Esophagus muscularis mucosa (tissue), 4 donors: ENCODE results near the gene ADD3. TPM values are rescaled to one million over a fixed set of nuclear protein-coding genes. Genes with fewer than 3 reads are reported as not detected.

Experiments
- DNase-seq: peaks from one replicate; pipeline ENCODE4 v3.0.0-alpha.2; 2017; ENCODE audit errors: extremely low spot score
- H3K27ac ChIP-seq, 4 donors: fragments of 200-600 bp; sonication (generic); replicated peaks in 1 of 4; 1 replicate in 3 of 4; 2 replicates in 1 of 4; pipeline ENCODE4 v1.5.1; 2016 to 2019; ENCODE audit warnings: mild to moderate bottlenecking in 1 of 4
- H3K27me3 ChIP-seq, 4 donors: fragments of 200-600 bp; sonication (generic); one replicate each; pipeline versions ENCODE4 v1.5.1 to v1.6.0; 2016 to 2019
- H3K36me3 ChIP-seq, 4 donors: fragments of 200-600 bp; sonication (generic); one replicate each; pipeline ENCODE4 v1.5.1; 2016 to 2019
- H3K4me1 ChIP-seq, 4 donors: fragments of 200-600 bp; sonication (generic); one replicate each; pipeline ENCODE4 v1.5.1; 2016 to 2019
- H3K4me3 ChIP-seq, 4 donors: fragments of 200-600 bp; sonication (generic); 1 replicate in 2 of 4; 2 replicates in 2 of 4; pipeline ENCODE4 v1.5.1; 2016 to 2019; ENCODE audit warnings: mild to moderate bottlenecking in 4 of 4, moderate library complexity in 1 of 4
- H3K9me3 ChIP-seq, 4 donors: fragments of 200-600 bp; sonication (generic); 1 replicate in 3 of 4; 2 replicates in 1 of 4; pipeline ENCODE4 v1.5.1; 2016 to 2019
- EP300 ChIP-seq: sonication (generic); formaldehyde crosslinking; IDR thresholded peaks from one replicate; pipeline ENCODE4 v1.6.1; 2017; ENCODE audit warnings: antibody characterized with exemption
- POLR2A ChIP-seq: fragments of 450-650 bp; IDR thresholded peaks from one replicate; pipeline ENCODE4 v1.6.1; 2017; ENCODE audit warnings: antibody characterized with exemption, moderate library complexity, mild to moderate bottlenecking, low read depth
- POLR2AphosphoS5 ChIP-seq, 2 donors: sonication (generic); formaldehyde crosslinking; IDR thresholded peaks; one replicate each; pipeline ENCODE4 v1.6.1; 2017; ENCODE audit warnings: antibody characterized with exemption in 2 of 2
- WGBS: methylation state at CpG from one replicate; pipeline ENCODE4 v1.1.5; 2018; 5-methylcytosine and 5-hydroxymethylcytosine counted together
- intact Hi-C: fragments of 100-400 bp; cut with DNase I; formaldehyde crosslinking; loops from one replicate; pipeline ENCODE4 v1.15.1; 2023
- total RNA-seq, 4 donors: library from RNA; depleted of rRNA; stranded (reverse); fragments of >200 nt; gene quantifications; one replicate each; pipeline versions ENCODE4 v1.1.0 to v1.2.1, GENCODE V29; 2016
- TF ChIP-seq, protein P1 (sequence below), 3 experiments: fragments of 200-600 bp in 2 of 3; fragments of 450-650 bp in 1 of 3; sonication (generic) in 2 of 3; IDR thresholded peaks; one replicate each; pipeline ENCODE4 v1.5.1; 2017 to 2019; ENCODE audit warnings: antibody characterized with exemption in 3 of 3, mild to moderate bottlenecking in 2 of 3, moderate library complexity in 1 of 3

Gene ADD3
- total RNA-seq, 4 donors from 2014 or later = 60.1 to 228 (median 99.2) TPM

DNA sequence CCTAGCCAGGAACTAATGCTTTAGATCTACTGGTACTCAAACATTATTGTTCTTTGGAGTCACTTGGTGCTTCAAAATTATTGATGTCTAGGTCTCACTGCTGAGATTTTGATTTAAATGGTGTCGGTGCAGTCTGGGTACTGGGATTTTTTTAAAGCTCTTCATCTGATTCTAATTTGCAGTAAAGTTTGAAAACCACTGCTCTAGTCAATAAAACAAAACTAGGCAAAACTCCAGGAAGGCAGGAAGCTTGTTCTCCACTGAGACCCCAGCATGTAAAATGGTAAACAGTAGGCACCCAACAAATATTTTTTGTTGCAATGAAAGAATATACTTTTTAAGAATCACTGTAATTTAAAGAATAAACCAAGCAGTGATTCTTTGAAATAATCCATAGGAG is 49.7 kb downstream of the ADD3 start:
- DNase-seq = no peak
- TF ChIP-seq POLR2AphosphoS5 (IDR thresholded peaks at IDR 0.05) (no peak), POLR2A (no peak), EP300 (no peak)
- TF ChIP-seq, protein P1, sequence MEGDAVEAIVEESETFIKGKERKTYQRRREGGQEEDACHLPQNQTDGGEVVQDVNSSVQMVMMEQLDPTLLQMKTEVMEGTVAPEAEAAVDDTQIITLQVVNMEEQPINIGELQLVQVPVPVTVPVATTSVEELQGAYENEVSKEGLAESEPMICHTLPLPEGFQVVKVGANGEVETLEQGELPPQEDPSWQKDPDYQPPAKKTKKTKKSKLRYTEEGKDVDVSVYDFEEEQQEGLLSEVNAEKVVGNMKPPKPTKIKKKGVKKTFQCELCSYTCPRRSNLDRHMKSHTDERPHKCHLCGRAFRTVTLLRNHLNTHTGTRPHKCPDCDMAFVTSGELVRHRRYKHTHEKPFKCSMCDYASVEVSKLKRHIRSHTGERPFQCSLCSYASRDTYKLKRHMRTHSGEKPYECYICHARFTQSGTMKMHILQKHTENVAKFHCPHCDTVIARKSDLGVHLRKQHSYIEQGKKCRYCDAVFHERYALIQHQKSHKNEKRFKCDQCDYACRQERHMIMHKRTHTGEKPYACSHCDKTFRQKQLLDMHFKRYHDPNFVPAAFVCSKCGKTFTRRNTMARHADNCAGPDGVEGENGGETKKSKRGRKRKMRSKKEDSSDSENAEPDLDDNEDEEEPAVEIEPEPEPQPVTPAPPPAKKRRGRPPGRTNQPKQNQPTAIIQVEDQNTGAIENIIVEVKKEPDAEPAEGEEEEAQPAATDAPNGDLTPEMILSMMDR (IDR thresholded peaks at IDR 0.05) = no peak
- no peaks in the 10 kb centered on the region for H3K36me3 ChIP-seq
- WGBS = 80% methylated on average over 1 of the region's 1 CpG
- no peak overlapping the region for H3K4me3 ChIP-seq
- no peaks in the 10 kb centered on the region for H3K27me3 ChIP-seq
- intact Hi-C loops = no loop called here
- no peak overlapping the region for H3K27ac ChIP-seq
- no peaks in the 10 kb centered on the region for H3K9me3 ChIP-seq
- H3K4me1 ChIP-seq = peaks cover 13 to 30% (median 28%) of the 10 kb centered on the region in 4 donors

DNA sequence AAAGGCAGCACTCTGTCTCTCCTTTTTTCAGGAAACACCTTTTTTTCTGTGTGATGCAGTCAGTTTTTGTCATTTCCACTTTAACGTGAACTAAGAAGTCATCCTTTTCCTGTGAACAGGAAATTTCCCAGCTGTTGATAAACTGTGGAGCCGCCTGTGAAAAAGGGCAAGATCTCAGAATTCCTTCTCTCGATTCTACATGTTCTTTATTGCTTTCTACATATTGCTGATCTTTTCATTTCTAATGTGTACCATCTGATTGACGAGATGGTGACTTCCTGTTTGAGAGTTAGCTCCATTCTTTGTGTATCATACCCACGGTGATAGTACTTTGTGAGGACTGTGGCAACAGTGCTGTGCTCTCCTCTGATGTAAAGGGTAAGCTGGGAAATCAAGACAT is 50.4 kb downstream of the ADD3 start:
- no peaks in the 10 kb centered on the region for H3K36me3 ChIP-seq
- H3K4me3 ChIP-seq = no peak overlapping the region
- H3K27ac ChIP-seq = peak overlapping the region in 2 of 4 donors; percentile 0 to 17
- peaks cover 11 to 30% (median 26%) of the 10 kb centered on the region in 4 donors for H3K4me1 ChIP-seq
- no peaks in the 10 kb centered on the region for H3K9me3 ChIP-seq
- intact Hi-C loops = no loop called here
- WGBS = 54% methylated on average over 5 of the region's 5 CpGs
- TF ChIP-seq, protein P1 (IDR thresholded peaks at IDR 0.05) = no peak
- TF ChIP-seq POLR2A (no peak), EP300 (no peak), POLR2AphosphoS5 (IDR thresholded peaks at IDR 0.05) (no peak)
- DNase-seq = no peak
- no peaks in the 10 kb centered on the region for H3K27me3 ChIP-seq

DNA sequence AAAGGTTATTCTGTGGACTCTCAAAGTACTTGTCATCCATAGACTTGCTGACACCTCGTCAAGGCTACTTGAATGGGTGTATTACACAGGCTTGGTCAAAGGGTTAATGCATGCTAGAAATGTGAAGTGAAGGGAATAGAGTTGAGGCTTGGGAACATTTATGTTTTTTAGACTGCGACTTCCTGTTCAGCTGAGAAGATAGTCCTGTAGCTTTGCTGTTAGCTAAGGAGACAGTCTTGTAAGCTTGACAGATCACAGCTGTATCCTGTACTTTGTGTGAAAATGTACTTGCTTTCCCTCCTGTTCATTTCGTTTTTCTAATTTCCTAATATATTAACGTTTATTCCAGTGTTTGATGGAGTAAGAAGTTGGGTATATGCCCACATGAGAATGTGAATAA is 52.1 kb downstream of the ADD3 start:
- intact Hi-C loops = no loop called here
- 52% methylated on average over 4 of the region's 4 CpGs for WGBS
- H3K27ac ChIP-seq = peak overlapping the region in 1 of 4 donors; percentile 40
- no peak overlapping the region for H3K4me3 ChIP-seq
- H3K9me3 ChIP-seq = no peaks in the 10 kb centered on the region
- TF ChIP-seq, protein P1 (IDR thresholded peaks at IDR 0.05) = no peak
- TF ChIP-seq EP300 (no peak), POLR2AphosphoS5 (IDR thresholded peaks at IDR 0.05) (no peak), POLR2A (no peak)
- no peaks in the 10 kb centered on the region for H3K27me3 ChIP-seq
- no peaks in the 10 kb centered on the region for H3K36me3 ChIP-seq
- DNase-seq = no peak
- peaks cover 11 to 31% (median 30%) of the 10 kb centered on the region in 4 donors for H3K4me1 ChIP-seq

DNA sequence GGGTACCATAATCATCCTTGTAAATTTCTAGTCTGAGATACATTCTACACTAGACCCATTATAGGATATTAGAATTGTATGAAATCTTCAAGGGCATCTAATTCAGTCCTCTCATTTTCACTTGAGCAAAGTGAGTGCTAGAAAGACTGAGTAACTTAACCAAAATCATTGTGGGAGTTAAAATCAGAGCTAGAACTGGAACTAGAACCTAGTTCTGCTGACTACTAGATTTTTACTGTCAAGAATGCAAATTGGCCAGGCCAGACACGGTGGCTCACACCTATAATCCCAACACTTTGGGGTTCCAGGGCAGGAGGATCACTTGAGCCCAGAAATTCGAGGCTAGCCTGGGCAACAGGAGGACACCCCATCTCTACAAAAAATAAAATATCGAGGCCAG is 53.9 kb downstream of the ADD3 start:
- Histone ChIP-seq H3K4me1 (peaks cover 11 to 29% (median 24%) of the 10 kb centered on the region in 4 donors), H3K27me3 (no peaks in the 10 kb centered on the region), H3K36me3 (no peaks in the 10 kb centered on the region), H3K9me3 (no peaks in the 10 kb centered on the region), H3K27ac (no peak overlapping the region), H3K4me3 (no peak overlapping the region)
- no peak for DNase-seq
- TF ChIP-seq EP300 (no peak), POLR2A (no peak), POLR2AphosphoS5 (IDR thresholded peaks at IDR 0.05) (no peak)
- 100% methylated on average over 1 of the region's 3 CpGs for WGBS
- intact Hi-C loops = no loop called here

DNA sequence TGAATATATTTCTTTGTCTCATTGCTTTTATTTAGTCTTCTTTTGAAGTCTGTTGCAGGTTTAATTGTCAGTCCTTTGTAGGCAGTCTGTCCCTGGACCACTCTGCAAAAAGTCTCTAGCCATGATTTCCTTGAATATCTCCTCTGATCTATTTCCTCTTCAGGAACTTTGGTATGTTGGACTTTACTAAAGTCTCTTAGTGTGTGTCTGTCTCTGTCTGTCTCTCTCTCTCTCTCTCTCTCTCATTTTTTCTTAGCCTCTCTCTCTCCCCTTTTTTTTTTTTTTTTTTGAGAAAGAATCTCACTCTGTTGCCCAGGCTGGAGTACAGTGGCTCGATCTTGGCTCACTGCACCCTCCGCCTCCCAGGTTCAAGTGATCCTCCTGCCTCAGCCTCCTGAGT is 57.5 kb downstream of the ADD3 start:
- Histone ChIP-seq H3K9me3 (no peaks in the 10 kb centered on the region), H3K4me3 (no peak overlapping the region), H3K36me3 (no peaks in the 10 kb centered on the region), H3K27me3 (no peaks in the 10 kb centered on the region), H3K27ac (no peak overlapping the region), H3K4me1 (peaks cover 27 to 41% (median 32%) of the 10 kb centered on the region in 4 donors)
- no peak for DNase-seq
- intact Hi-C loops = no loop called here
- TF ChIP-seq EP300 = no peak
- no peak for TF ChIP-seq POLR2A
- TF ChIP-seq, protein P1 (IDR thresholded peaks at IDR 0.05) = no peak
- TF ChIP-seq POLR2AphosphoS5 (IDR thresholded peaks at IDR 0.05) = no peak
- WGBS = 100% methylated on average over 2 of the region's 2 CpGs
